HT1080 (cell line): ENCODE measurements around the gene PKHD1. TPM values are rescaled to one million over a fixed set of nuclear protein-coding genes. Genes with fewer than 3 reads are reported as not detected.

Source experiments
- DNase-seq: peaks from one replicate; pipeline ENCODE4 v3.0.0-alpha.2; 2015; ENCODE audit warnings: low read depth
- total RNA-seq: library from RNA; depleted of rRNA; stranded (reverse); fragments of >200 nt; shearing (Covaris generic); gene quantifications from 2 replicates; pipeline ENCODE4 v1.2.3, GENCODE V29; 2014

The PKHD1 gene
- total RNA-seq, 1 experiment from 2014 or later: not detected

GRCh38 chr6:52045481-52045880, 41.9 kb downstream of the PKHD1 start:
- no peak for DNase-seq

DNA sequence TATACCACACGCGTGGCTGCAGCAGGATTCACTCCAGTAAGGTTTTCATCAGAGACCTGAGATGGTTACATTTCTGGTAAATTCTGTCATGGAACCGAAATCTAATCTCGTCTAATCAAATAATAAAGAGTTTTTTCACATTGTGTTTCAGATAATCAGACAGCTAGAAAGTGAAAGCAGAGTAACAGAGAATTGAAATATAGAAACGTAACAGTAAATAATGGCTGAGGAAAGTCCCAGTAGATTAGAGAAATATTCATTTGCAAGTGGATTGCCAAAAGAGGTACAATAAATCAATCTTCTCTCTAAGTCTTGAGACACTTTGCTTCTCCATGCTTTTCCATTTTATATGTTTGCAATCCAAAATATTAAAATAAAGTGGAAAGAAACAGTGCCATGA, 42.4 kb downstream of the PKHD1 start:
- DNase-seq: no peak

GRCh38 chr6:52042141-52042885, 45.1 kb downstream of the PKHD1 start:
- no peak for DNase-seq

DNA sequence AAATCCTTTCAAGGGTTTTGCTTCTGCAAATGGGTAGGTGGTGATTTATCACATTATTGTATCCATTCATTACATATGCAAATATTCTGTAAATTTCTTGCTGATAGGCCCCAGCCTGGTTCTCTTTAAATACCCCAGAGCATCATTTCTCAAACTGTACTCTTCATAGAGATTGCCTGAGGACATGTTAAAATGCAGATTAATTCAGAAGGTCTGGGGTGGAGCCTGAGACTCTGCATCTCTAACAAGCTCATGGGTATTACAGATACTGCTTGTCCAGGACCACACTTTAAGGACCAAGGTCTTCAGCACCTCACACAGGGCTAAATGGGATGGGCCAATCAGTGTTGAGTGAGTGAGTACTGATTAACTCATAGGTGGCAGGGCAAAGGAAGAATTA, 46.3 kb downstream of the PKHD1 start:
- DNase-seq: no peak

DNA sequence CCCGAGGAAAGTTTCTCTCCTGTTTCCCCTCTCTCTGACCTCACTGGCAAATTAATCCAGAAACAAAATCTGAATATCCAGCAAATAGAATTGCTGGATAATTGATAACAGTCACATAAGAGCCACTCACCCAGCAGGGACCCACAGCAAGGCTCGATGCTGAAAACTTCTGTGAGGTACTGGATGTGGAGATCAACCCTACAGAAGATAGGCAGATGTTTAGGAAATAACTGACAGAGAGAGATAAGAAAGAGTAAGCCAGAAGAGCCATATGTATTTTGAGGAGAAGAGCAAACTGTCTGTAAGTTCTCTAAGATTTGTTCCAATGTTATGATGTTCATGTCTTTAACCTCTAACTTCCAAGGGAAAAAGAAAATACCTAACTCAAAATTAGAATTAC, 59.7 kb downstream of the PKHD1 start:
- DNase-seq: no peak

GRCh38 chr6:52024451-52025068, 62.9 kb downstream of the PKHD1 start:
- DNase-seq: no peak

DNA sequence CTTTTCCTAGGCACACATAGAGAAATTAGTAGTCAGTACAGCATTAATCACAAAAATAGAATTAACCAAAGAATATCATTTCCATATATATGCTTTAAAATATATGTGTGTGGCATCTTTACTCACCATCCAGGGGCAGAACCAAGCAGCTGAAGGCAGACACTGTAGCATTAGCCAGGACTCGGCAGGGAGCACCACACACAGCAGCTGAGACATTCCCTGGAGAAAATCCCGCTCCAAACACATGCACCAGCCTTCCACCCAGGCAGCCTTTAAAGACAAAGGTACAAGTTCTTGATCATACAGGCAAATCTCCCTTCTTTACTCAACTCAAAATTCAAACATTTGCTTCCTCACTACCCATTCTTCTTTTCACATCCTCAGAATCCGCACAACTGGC, 64.7 kb downstream of the PKHD1 start:
- DNase-seq: no peak

DNA sequence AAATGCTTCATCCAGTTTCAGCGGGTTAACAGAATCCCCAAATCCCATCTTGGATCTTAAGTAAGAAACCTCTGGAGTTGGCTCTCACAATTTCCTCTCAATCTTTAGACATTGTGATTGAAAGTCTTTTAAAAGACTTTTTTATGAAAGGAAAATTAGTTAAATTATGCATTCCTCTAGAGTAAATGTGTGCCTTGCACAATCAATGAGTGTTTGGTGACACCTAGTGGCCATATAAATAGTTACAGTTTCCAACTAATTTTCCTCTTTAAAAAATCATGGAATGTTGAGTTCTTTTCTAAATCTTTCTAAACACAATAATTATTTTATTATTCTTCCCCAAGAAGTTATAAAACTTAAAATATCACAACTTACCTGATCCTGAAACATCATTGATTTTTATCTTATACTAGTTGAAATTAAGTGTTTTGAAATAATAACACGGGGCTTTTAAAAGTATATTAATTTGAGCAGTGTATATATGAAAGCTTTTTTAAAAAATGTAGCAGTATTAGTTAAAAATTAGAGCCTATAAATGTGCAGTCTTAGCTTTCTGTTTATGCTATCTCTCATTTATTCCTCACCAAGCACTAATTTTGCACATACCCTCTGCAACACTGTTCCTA, 66.4 kb downstream of the PKHD1 start:
- DNase-seq: peak; percentile 3

GRCh38 chr6:52019881-52020280, 67.5 kb downstream of the PKHD1 start:
- no peak for DNase-seq

- no peak for DNase-seq
These were observed 68.3 kb downstream of the PKHD1 start for GRCh38 chr6:52019092-52019491.

DNA sequence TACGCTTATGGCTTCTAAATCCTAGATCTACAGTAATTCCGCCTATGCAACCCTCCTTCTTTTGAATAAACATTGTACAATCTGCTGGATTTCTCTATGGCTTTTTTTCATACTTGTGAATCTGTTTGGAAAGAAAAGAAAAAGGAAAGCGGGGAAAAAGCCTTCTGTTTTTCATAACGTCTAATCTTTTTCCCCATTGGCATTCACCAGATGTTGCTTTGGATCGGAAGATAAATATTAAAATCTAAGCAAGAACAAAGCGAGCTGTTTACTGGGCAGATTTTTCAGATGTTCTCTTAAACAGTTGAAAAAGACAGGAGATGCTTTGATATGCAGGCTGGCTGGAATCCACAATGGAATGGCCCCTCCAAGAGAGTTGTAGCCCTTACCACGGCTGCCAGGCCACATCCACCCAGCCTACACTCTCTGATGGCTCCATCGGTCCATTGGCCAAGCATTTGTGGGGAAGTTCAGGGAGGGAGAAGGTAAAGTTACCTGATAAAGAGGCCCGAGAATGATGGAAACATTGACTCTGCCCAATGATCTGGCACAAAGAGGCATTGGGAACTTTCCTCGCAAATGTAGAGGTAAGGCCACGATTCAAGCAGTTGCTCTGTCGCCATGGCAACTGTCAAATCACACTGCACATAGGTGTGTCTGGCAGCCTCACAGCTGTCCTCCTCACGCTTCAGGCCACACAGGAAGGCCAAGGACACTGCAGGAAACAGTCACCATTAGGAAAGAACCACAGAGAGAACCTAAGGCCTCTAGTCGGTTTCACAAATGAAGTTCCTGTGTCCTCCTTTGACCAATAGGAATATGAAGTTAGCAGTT, 70.3 kb downstream of the PKHD1 start:
- no peak for DNase-seq

DNA sequence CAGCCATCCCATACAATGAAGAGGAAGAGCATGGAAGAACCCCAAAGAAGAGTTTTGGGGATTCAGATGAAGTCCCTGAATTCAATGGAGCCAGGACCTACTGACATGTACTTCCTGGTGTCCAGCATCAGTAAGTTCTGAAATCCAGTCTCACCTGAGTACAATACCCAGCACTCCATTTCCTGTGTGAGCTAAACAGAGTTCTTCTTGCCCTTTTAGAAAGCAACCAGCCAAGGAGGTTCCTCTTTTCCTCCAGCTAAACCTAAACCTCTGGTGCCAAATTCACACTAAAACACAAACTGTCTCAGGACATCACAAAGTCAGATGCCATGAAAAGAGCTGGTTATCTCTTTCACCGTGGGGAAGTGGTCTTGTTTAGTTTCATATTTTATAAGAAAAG, 71.5 kb downstream of the PKHD1 start:
- DNase-seq: no peak

DNA sequence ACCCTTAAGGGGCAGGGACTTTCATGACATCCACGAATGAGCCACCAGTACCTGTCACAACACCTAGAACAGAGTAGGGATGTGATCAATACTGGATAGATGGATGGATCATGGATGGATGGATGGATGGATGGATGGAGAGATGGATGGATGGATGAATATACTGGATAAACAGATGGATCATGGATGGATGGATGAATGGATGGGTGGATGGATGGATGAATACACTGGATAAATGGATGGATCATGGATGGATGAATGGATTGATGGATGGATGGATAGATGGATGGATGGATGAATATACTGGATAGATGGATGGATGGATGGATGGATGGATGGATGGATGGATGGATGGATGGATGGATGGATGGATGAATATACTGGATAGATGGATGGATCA, 73.0 kb downstream of the PKHD1 start:
- DNase-seq: no peak

DNA sequence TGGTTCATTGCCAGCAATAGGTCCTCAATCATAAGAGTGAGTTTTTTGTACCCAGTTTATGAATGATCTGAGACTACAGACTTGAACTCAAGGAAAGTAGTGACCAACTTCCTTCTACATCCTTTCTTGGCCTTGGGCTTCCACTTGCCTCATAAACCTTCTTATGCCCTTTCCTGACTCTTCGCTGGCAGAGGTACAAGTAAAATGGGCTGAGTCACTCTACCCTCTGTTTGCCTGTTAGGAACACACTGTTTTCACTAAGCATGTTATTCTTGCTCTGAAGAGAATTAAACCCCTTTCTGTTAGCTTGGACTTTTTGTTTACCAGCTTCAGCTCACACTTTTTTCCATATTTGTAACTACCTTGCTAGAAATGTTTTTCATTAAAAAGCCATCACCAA, 74.4 kb downstream of the PKHD1 start:
- DNase-seq: peak; percentile 60

GRCh38 chr6:52012582-52012981, 74.8 kb downstream of the PKHD1 start:
- DNase-seq: no peak

GRCh38 chr6:52010806-52011205, 76.6 kb downstream of the PKHD1 start:
- DNase-seq: no peak

- no peak for DNase-seq
These were observed 77.3 kb downstream of the PKHD1 start for GRCh38 chr6:52010145-52010544.

- DNase-seq: no peak
These were observed 77.8 kb downstream of the PKHD1 start for GRCh38 chr6:52009466-52010140.

DNA sequence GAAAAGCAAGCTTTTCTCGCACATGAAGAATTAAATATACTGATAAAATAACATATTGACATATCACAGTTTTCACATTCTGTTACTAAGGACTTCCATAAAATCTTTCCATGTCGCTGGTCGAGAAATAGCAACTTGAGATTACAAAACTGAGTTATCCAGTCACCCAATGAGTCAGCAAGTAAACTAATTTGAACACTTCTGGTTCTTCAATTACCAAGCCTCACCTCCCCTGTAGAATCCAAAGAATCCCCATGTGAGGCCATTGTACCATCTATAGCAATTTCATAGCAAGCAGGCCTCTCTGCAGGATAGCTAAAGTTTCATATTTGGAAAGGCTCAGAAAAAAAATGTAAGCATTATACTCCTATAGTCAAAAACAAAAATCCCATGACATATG, 87.3 kb downstream of the PKHD1 start:
- DNase-seq: no peak

DNA sequence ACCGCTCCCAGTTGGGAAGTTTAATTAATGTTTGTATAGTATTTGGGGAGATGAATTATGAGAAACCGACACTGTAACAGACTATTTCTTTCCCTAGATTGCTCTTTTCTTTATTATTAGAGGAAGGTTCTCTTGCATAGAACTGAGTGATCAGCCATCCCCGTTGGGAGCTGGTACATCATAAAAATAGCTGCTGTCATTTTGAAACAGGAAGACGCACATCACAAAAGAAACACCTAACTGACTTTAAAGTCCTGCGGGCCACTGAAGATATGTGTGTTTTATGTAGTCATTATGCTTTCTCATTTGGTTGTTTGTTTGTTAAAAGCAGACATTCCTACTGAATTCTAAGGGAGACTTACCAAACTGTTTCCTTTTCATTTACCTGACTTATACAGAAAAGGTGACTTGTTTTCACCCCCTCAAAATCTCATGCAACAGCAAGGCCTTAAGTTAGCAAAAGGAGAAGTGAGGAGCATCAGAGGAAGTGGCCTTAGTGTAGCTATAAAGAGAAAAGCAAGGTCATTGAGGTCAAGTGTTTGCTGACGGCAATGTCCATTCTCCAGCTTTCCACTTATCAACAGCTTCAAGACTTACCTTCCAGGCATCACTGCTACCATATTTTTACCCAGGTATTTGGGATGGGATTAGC, 91.0 kb downstream of the PKHD1 start:
- no peak for DNase-seq

GRCh38 chr6:51995214-51995755, 92.1 kb downstream of the PKHD1 start:
- DNase-seq: no peak
